A673 (cell line): ENCODE measurements around the gene IGSF21. TPM values are rescaled to one million over a fixed set of nuclear protein-coding genes. Genes with fewer than 3 reads are reported as not detected.

Experiments used
- BruUV-seq: library from RNA; stranded (reverse); fragments of 400-500 nt; replicated peaks from 2 replicates; lab custom pipeline; 2021; lab: Mats Ljungman, UMichigan
- CTCF ChIA-PET: fragments of 300-600 bp; sonication (Branson Sonifier 250); formaldehyde crosslinking; loops from one replicate; lab custom pipeline; 2022; ENCODE audit warnings: antibody characterized with exemption; lab: Charles Lee
- POLR2A ChIA-PET: fragments of 300-600 bp; sonication (Branson Sonifier 250); formaldehyde crosslinking; loops from one replicate; lab custom pipeline; 2022; ENCODE audit warnings: antibody characterized with exemption; ENCODE audit not compliant: low non-redundant PET; lab: Charles Lee
- DNase-seq: peaks from one replicate; pipeline ENCODE4 v3.0.0-alpha.2; 2015; ENCODE audit warnings: low spot score
- H3K27ac ChIP-seq: fragments of 200-600 bp; sonication (generic); 2 replicates; pipeline ENCODE4 v1.5.1; 2016; ENCODE audit warnings: mixed run types, low read depth, mild to moderate bottlenecking, mixed read lengths, antibody characterized with exemption, low read length; ENCODE audit not compliant: poor library complexity, severe bottlenecking
- H3K27me3 ChIP-seq: fragments of 200-600 bp; sonication (generic); replicated peaks from 2 replicates; pipeline ENCODE4 v1.6.1; 2017; ENCODE audit warnings: mixed run types, low read depth, mild to moderate bottlenecking, mixed read lengths, antibody characterized with exemption, low read length; ENCODE audit not compliant: insufficient read depth, poor library complexity
- H3K36me3 ChIP-seq: fragments of 200-600 bp; sonication (generic); 2 replicates; pipeline ENCODE4 v1.6.1; 2016; ENCODE audit warnings: mixed run types, mild to moderate bottlenecking, mixed read lengths, antibody characterized with exemption, low read length; ENCODE audit not compliant: insufficient read depth, poor library complexity, severe bottlenecking
- H3K4me1 ChIP-seq: fragments of 200-600 bp; sonication (generic); 2 replicates; pipeline ENCODE4 v1.6.1; 2017; ENCODE audit warnings: mixed run types, mild to moderate bottlenecking, mixed read lengths, antibody characterized with exemption, low read length; ENCODE audit not compliant: insufficient read depth, poor library complexity, severe bottlenecking
- H3K4me3 ChIP-seq: fragments of 200-600 bp; sonication (generic); 2 replicates; pipeline ENCODE4 v1.5.1; 2016; ENCODE audit warnings: low read depth, mixed run types, mild to moderate bottlenecking, mixed read lengths, low read length; ENCODE audit not compliant: poor library complexity, severe bottlenecking
- H3K9me3 ChIP-seq: fragments of 200-600 bp; sonication (generic); 2 replicates; pipeline ENCODE4 v1.6.1; 2016; ENCODE audit warnings: mixed run types, low read depth, mild to moderate bottlenecking, mixed read lengths, antibody characterized with exemption, low read length; ENCODE audit not compliant: poor library complexity, severe bottlenecking
- CTCF ChIP-seq: fragments of 300-800, 200-600 bp; sonication (generic); conservative IDR thresholded peaks from 2 replicates; pipeline ENCODE4 v1.5.1; 2017; ENCODE audit warnings: low read depth, mild to moderate bottlenecking, antibody characterized with exemption, low read length, moderate library complexity, mixed read lengths
- EZH2 ChIP-seq: fragments of 200-600 bp; sonication (generic); IDR thresholded peaks from 2 replicates; pipeline ENCODE4 v1.6.1; 2017; ENCODE audit warnings: borderline replicate concordance, low read depth, mild to moderate bottlenecking, mixed read lengths, antibody characterized with exemption, low read length; ENCODE audit not compliant: poor library complexity, severe bottlenecking
- intact Hi-C: fragments of 100-400 bp; cut with micrococcal nuclease; formaldehyde crosslinking; loops from one replicate; pipeline ENCODE4 v1.10.0; 2022; ENCODE audit not compliant: unreplicated experiment
- total RNA-seq: library from RNA; stranded (reverse); gene quantifications from 2 replicates; pipeline ENCODE4 v1.2.3, GENCODE V29; 2021

IGSF21 gene
- total RNA-seq, 1 experiment from 2014 or later = 3.2 TPM

- Histone ChIP-seq H3K9me3 (no peaks in the 10 kb centered on the region), H3K27ac (no peak overlapping the region), H3K36me3 (no peaks in the 10 kb centered on the region), H3K4me1 (peaks cover 18% of the 10 kb centered on the region), H3K27me3 (peaks cover 36% of the 10 kb centered on the region), H3K4me3 (no peak overlapping the region)
- no peak for DNase-seq
- TF ChIP-seq CTCF = no peak
- no peak for TF ChIP-seq EZH2
- intact Hi-C loops = no loop called here
- POLR2A ChIA-PET = no interaction called here
- no TSS peak for BruUV-seq
- CTCF ChIA-PET = no interaction called here
Measured at GRCh38 chr1:18105196-18105595, 2.4 kb upstream of the IGSF21 start.

- Histone ChIP-seq H3K36me3 (no peaks in the 10 kb centered on the region), H3K4me3 (peak overlapping the region; percentile 36), H3K27me3 (peaks cover 53% of the 10 kb centered on the region), H3K4me1 (peaks cover 32% of the 10 kb centered on the region), H3K9me3 (no peaks in the 10 kb centered on the region), H3K27ac (no peak overlapping the region)
- DNase-seq = no peak
- POLR2A ChIA-PET = no interaction called here
- CTCF ChIA-PET = interaction anchor here (0.6 kb wide), 1 partner anchor 467 kb away, joined by 4 read pairs; no protein-coding TSS in a partner anchor
- intact Hi-C loops = no loop called here
- TF ChIP-seq EZH2 (no peak), CTCF (no peak)
- no TSS peak for BruUV-seq
Measured at GRCh38 chr1:18108299-18109057, 880 bp downstream of the IGSF21 start.

GRCh38 chr1:18109058-18109755, 1.6 kb downstream of the IGSF21 start:
- Histone ChIP-seq H3K36me3 (no peaks in the 10 kb centered on the region), H3K4me1 (peaks cover 32% of the 10 kb centered on the region), H3K9me3 (no peaks in the 10 kb centered on the region), H3K4me3 (peak overlapping the region; percentile 36), H3K27me3 (peaks cover 53% of the 10 kb centered on the region), H3K27ac (no peak overlapping the region)
- DNase-seq = peak; percentile 23
- intact Hi-C loops = no loop called here
- ChIA-PET CTCF (interaction anchor here (0.6 to 0.8 kb wide), 2 partner anchors 446 to 466 kb away, joined by 3 to 4 read pairs; no protein-coding TSS in a partner anchor), POLR2A (no interaction called here)
- TF ChIP-seq EZH2 (peak; percentile 43), CTCF (no peak)
- BruUV-seq = no TSS peak
